ENCODE results near the gene CXCL17.

DNA sequence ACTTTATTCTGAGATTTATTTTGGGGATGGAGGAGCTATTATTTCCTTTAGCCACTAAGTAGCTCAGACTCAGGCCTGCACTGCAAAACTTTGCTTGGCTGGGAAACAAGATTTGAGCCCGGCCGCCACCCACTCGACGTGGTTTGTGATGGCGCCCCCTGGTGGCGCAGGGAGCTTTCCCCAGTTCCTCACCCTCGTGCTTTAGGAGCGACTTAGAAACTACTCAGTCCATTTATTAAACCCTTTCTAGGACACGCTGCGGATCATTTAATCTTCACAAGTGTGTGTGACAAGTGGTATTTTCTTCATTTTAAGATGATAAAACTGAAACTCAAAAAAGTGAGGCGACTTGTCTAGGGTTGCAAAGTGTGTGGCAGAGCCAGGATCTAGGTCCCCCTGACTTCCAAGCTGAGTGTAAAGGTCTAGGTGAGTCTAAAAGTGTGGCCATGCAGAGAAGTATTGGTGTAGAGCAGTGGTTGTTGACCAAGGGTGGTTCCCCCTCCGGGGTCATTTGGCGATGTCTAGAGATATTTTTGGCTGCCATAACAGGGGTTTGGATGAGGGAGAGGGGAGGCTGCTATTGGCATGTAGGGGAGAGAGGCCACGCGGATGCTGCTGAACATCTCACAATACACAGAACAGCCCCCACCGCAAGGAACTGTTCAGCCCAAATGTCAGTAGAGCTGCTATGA lies 2.2 kb downstream of the CXCL17 start:
- TF ChIP-seq POLR2AphosphoS5 (IDR thresholded peaks at IDR 0.05; ENCODE audit: low read depth, low read length) (no peak), POLR2A (IDR thresholded peaks at IDR 0.05; ENCODE audit: low read depth, low read length) (no peak)

All from GM12891 (cell line).